H1 (cell line): Measurements from ENCODE around the gene VAMP3. TPM values are rescaled to one million over a fixed set of nuclear protein-coding genes. Genes with fewer than 3 reads are reported as not detected.

Experiments
- CTCF ChIA-PET: fragments of 300-600 bp; sonication (Branson Sonifier 250); formaldehyde crosslinking; loops from one replicate; lab custom pipeline; 2021; ENCODE audit not compliant: partially characterized antibody; lab: Charles Lee
- POLR2A ChIA-PET: fragments of 300-600 bp; sonication (Branson Sonifier 250); formaldehyde crosslinking; loops from one replicate; lab custom pipeline; 2021; ENCODE audit warnings: inconsistent platforms; ENCODE audit not compliant: partially characterized antibody; lab: Charles Lee
- DNase-seq, 2 experiments: peaks; one replicate each; pipeline versions ENCODE4 v3.0.0 to v3.0.0-alpha.2; 2010 to 2022; ENCODE audit warnings: low spot score in 2 of 2, low read depth in 1 of 2, mixed read lengths in 1 of 2
- FAIRE-seq: peaks from 2 replicates; lab custom pipeline; 2011; peaks lifted over from hg19 to GRCh38; lab: Jason Lieb, UNC
- H2AFZ ChIP-seq: 2 replicates; pipeline ENCODE4 v1.8.1; 2012; ENCODE audit warnings: low read length, inconsistent platforms
- H2AK5ac ChIP-seq: 2 replicates; pipeline ENCODE4 v1.6.1; 2013; ENCODE audit warnings: low read depth, low read length
- H2BK120ac ChIP-seq: replicated peaks from 2 replicates; pipeline ENCODE3; 2013; ENCODE audit warnings: low read depth, low read length, inconsistent platforms
- H2BK12ac ChIP-seq: 2 replicates; pipeline ENCODE4 v1.6.1; 2013; ENCODE audit warnings: low read depth, low read length
- H2BK15ac ChIP-seq: 2 replicates; pipeline ENCODE4 v1.6.1; 2013; ENCODE audit warnings: low read length
- H2BK20ac ChIP-seq: 2 replicates; pipeline ENCODE4 v1.6.1; 2013; ENCODE audit warnings: low read length
- H2BK5ac ChIP-seq: 2 replicates; pipeline ENCODE4 v1.6.1; 2013; ENCODE audit warnings: low read depth, low read length
- H3K14ac ChIP-seq: 2 replicates; pipeline ENCODE4 v1.6.1; 2013; ENCODE audit warnings: inconsistent platforms; ENCODE audit not compliant: insufficient read length
- H3K18ac ChIP-seq: 2 replicates; pipeline ENCODE4 v1.6.1; 2013; ENCODE audit warnings: low read length; ENCODE audit errors: extremely low read depth
- H3K23ac ChIP-seq: 2 replicates; pipeline ENCODE4 v1.6.1; 2013; ENCODE audit warnings: inconsistent platforms; ENCODE audit not compliant: insufficient read length
- H3K23me2 ChIP-seq: 2 replicates; pipeline ENCODE4 v1.6.1; 2013; ENCODE audit warnings: low read depth, low read length
- H3K27ac ChIP-seq: 2 replicates; pipeline ENCODE4 v1.6.1; 2011; ENCODE audit warnings: low read depth, low read length, inconsistent platforms
- H3K27me3 ChIP-seq, 4 experiments: replicated peaks in 1 of 4; 1 replicate in 1 of 4; 2 replicates in 3 of 4; pipeline versions ENCODE4 v1.6.1 to v1.8.1; 2011 to 2013; ENCODE audit warnings: low read length in 3 of 4, mild to moderate bottlenecking in 3 of 4, inconsistent platforms in 2 of 4, mixed read lengths in 2 of 4, moderate library complexity in 1 of 4; ENCODE audit not compliant: control insufficient read depth in 3 of 4, insufficient read depth in 3 of 4; ENCODE audit errors: extremely low read depth in 1 of 4
- H3K36me3 ChIP-seq, 4 experiments: 2 replicates each; pipeline versions ENCODE4 v1.6.1 to v1.8.1; 2011 to 2013; ENCODE audit warnings: mild to moderate bottlenecking in 4 of 4, low read length in 3 of 4, moderate library complexity in 2 of 4, control low read depth in 1 of 4, inconsistent platforms in 1 of 4; ENCODE audit not compliant: insufficient read depth in 4 of 4, control insufficient read depth in 2 of 4
- H3K4ac ChIP-seq: replicated peaks from 2 replicates; pipeline ENCODE3; 2013; ENCODE audit warnings: low read length, low read depth, mixed read lengths, inconsistent platforms; ENCODE audit not compliant: insufficient read length
- H3K4me1 ChIP-seq, 4 experiments: replicated peaks in 1 of 4; 1 replicate in 1 of 4; 2 replicates in 3 of 4; pipeline versions ENCODE4 v1.6.1 to v1.8.1; 2011 to 2013; ENCODE audit warnings: low read length in 3 of 4, inconsistent platforms in 2 of 4, mixed read lengths in 1 of 4; ENCODE audit not compliant: insufficient read depth in 4 of 4, control insufficient read depth in 3 of 4
- H3K4me2 ChIP-seq, 2 experiments: 2 replicates each; pipeline versions ENCODE4 v1.6.1 to v1.8.1; 2011 to 2013; ENCODE audit warnings: low read depth in 2 of 2, low read length in 2 of 2, control low read depth in 1 of 2, inconsistent platforms in 1 of 2, mild to moderate bottlenecking in 1 of 2; ENCODE audit not compliant: insufficient read depth in 1 of 2
- H3K4me3 ChIP-seq, 4 experiments: fragments of 200-600, 300-600 bp in 1 of 4; sonication (generic), shearing (Covaris generic), sonication (Bioruptor Twin) in 1 of 4; 2 replicates each; pipeline versions ENCODE4 v1.5.1 to v1.8.1; 2011 to 2016; ENCODE audit warnings: low read length in 4 of 4, low read depth in 3 of 4, control low read depth in 2 of 4, inconsistent platforms in 2 of 4, mild to moderate bottlenecking in 2 of 4, mixed read lengths in 1 of 4, moderate library complexity in 1 of 4; ENCODE audit not compliant: insufficient read depth in 2 of 4; ENCODE audit errors: extremely low read depth in 1 of 4
- H3K56ac ChIP-seq: replicated peaks from 2 replicates; pipeline ENCODE3; 2013; ENCODE audit warnings: low read depth, mild to moderate bottlenecking, mixed read lengths, low read length, inconsistent platforms; ENCODE audit not compliant: insufficient read length
- H3K79me1 ChIP-seq: 2 replicates; pipeline ENCODE4 v1.6.1; 2013; ENCODE audit warnings: low read depth, low read length, control low read depth
- H3K79me2 ChIP-seq, 2 experiments: 2 replicates each; pipeline versions ENCODE4 v1.6.1 to v1.8.1; 2012 to 2013; ENCODE audit warnings: low read length in 2 of 2, mild to moderate bottlenecking in 2 of 2, inconsistent platforms in 1 of 2; ENCODE audit not compliant: insufficient read depth in 2 of 2, control insufficient read depth in 1 of 2
- H3K9ac ChIP-seq, 4 experiments: replicated peaks in 1 of 4; 1 replicate in 1 of 4; 2 replicates in 3 of 4; pipeline versions ENCODE4 v1.6.1 to v1.8.1; 2011 to 2013; ENCODE audit warnings: low read depth in 3 of 4, low read length in 3 of 4, control low read depth in 2 of 4, mild to moderate bottlenecking in 2 of 4, moderate library complexity in 2 of 4, inconsistent platforms in 1 of 4; ENCODE audit errors: extremely low read depth in 1 of 4
- H3K9me3 ChIP-seq, 2 experiments: 2 replicates each; pipeline versions ENCODE4 v1.6.1 to v1.8.1; 2012 to 2013; ENCODE audit warnings: mild to moderate bottlenecking in 2 of 2, moderate library complexity in 2 of 2, control low read depth in 1 of 2, inconsistent platforms in 1 of 2, low read depth in 1 of 2, low read length in 1 of 2, mixed read lengths in 1 of 2; ENCODE audit not compliant: insufficient read depth in 2 of 2
- H4K20me1 ChIP-seq, 2 experiments: replicated peaks in 1 of 2; 2 replicates each; pipeline versions ENCODE3 to v1.8.1; 2011 to 2013; ENCODE audit warnings: inconsistent platforms in 2 of 2, low read length in 2 of 2, mild to moderate bottlenecking in 1 of 2; ENCODE audit not compliant: insufficient read depth in 2 of 2, control insufficient read depth in 1 of 2
- H4K5ac ChIP-seq: 2 replicates; pipeline ENCODE4 v1.6.1; 2013; ENCODE audit warnings: low read length, low read depth, mixed read lengths, inconsistent platforms; ENCODE audit not compliant: insufficient read length
- H4K8ac ChIP-seq: 2 replicates; pipeline ENCODE4 v1.8.0; 2013; ENCODE audit warnings: mild to moderate bottlenecking, moderate library complexity, low read length, inconsistent platforms; ENCODE audit not compliant: insufficient read depth; ENCODE audit errors: extremely low read depth
- H4K91ac ChIP-seq: replicated peaks from 2 replicates; pipeline ENCODE3; 2013; ENCODE audit warnings: low read length, mixed read lengths, inconsistent platforms; ENCODE audit not compliant: insufficient read length
- CBX8 ChIP-seq: fragments of 300-800, 300-1000 bp; sonication (generic); IDR thresholded peaks from 2 replicates; pipeline ENCODE4 v1.7.1; 2016; ENCODE audit warnings: low read depth, low read length, borderline replicate concordance
- CHD2 ChIP-seq: IDR thresholded peaks from 2 replicates; pipeline ENCODE4 v1.6.1; 2012; ENCODE audit warnings: low read length, improper control_type of control experiment
- JUND ChIP-seq: IDR thresholded peaks from 2 replicates; pipeline ENCODE4 v1.6.1; 2011; ENCODE audit warnings: mild to moderate bottlenecking, improper control_type of control experiment, low read length
- NANOG ChIP-seq: IDR thresholded peaks from 2 replicates; pipeline ENCODE4 v1.6.1; 2011; ENCODE audit warnings: low read length, low read depth, mild to moderate bottlenecking, inconsistent platforms; ENCODE audit not compliant: insufficient read depth, poor library complexity, severe bottlenecking
- POLR2A ChIP-seq, 2 experiments: IDR thresholded peaks; 1 replicate in 1 of 2; 2 replicates in 1 of 2; pipeline ENCODE4 v1.6.1; 2011; ENCODE audit warnings: low read depth in 2 of 2, low read length in 2 of 2, mild to moderate bottlenecking in 2 of 2; ENCODE audit errors: control extremely low read depth in 1 of 2
- RFX5 ChIP-seq: IDR thresholded peaks from 2 replicates; pipeline ENCODE4 v1.6.1; 2011; ENCODE audit warnings: low read depth, low read length, improper control_type of control experiment, borderline replicate concordance
- RNF2 ChIP-seq: fragments of 200-900, 300-1000 bp; sonication (generic); IDR thresholded peaks from 2 replicates; pipeline ENCODE4 v1.7.1; 2016; ENCODE audit warnings: borderline replicate concordance, low read depth, mild to moderate bottlenecking, antibody characterized with exemption, low read length; ENCODE audit not compliant: poor library complexity, severe bottlenecking; ENCODE audit errors: missing control alignments
- SIN3A ChIP-seq, 2 experiments: IDR thresholded peaks in 1 of 2; conservative IDR thresholded peaks in 1 of 2; 2 replicates each; pipeline ENCODE4 v1.6.1; 2011 to 2012; ENCODE audit warnings: low read length in 2 of 2, improper control_type of control experiment in 1 of 2, low read depth in 1 of 2, mild to moderate bottlenecking in 1 of 2
- SIRT6 ChIP-seq: IDR thresholded peaks from one replicate; pipeline ENCODE4 v1.7.1; 2012; ENCODE audit warnings: low read length, inconsistent platforms
- SP1 ChIP-seq: IDR thresholded peaks from 2 replicates; pipeline ENCODE4 v1.6.1; 2011; ENCODE audit warnings: low read depth, low read length
- TEAD4 ChIP-seq: IDR thresholded peaks from 2 replicates; pipeline ENCODE4 v1.6.1; 2012; ENCODE audit warnings: low read depth, low read length, inconsistent platforms, mixed read lengths
- YY1 ChIP-seq: IDR thresholded peaks from 2 replicates; pipeline ENCODE4 v1.6.1; 2011; ENCODE audit warnings: low read depth, mild to moderate bottlenecking, low read length
- WGBS, 2 experiments: shearing (Covaris generic) in 1 of 2; methylation state at CpG; one replicate each; pipeline versions ENCODE4 v1.1.6 to v1.1.7; 2013 to 2015; ENCODE audit warnings: low lambda C conversion rate in 2 of 2, mixed read lengths in 2 of 2, inconsistent platforms in 1 of 2, low coverage in 1 of 2, missing lambda C conversion rate in 1 of 2; ENCODE audit not compliant: insufficient replicate concordance in 2 of 2, insufficient coverage in 1 of 2, insufficient read length in 1 of 2; ENCODE audit errors: extremely low coverage in 1 of 2, missing lambda C conversion rate in 1 of 2; 5-methylcytosine and 5-hydroxymethylcytosine counted together
- polyA plus RNA-seq, 7 experiments: library from polyadenylated mRNA; depleted of rRNA in 3 of 7; stranded (reverse) in 5 of 7; unstranded in 2 of 7; fragments of >200 nt in 5 of 7; fragments of 200-250 nt in 2 of 7; gene quantifications; 1 replicate in 5 of 7; 2 replicates in 1 of 7; 4 replicates in 1 of 7; pipeline versions ENCODE4 v1.2.1 to v1.2.3, GENCODE V29; 2011 to 2013; ENCODE audit warnings: missing spikeins in 2 of 7, mixed read lengths in 2 of 7
- total RNA-seq: library from RNA; stranded (reverse); fragmentation: NEBNext Ultra II Directional; extraction: Animal tissue kit (Norgen Biotek cat#: 25700); gene quantifications from 2 replicates; pipeline ENCODE4 v1.2.1, GENCODE V29; 2021

Gene VAMP3
- total and polyA plus RNA-seq, 2 of the 8 experiments (the other 6 are each of a cell fraction or from before 2014, with no cell fraction given): 27.9 to 36.7 TPM

DNA sequence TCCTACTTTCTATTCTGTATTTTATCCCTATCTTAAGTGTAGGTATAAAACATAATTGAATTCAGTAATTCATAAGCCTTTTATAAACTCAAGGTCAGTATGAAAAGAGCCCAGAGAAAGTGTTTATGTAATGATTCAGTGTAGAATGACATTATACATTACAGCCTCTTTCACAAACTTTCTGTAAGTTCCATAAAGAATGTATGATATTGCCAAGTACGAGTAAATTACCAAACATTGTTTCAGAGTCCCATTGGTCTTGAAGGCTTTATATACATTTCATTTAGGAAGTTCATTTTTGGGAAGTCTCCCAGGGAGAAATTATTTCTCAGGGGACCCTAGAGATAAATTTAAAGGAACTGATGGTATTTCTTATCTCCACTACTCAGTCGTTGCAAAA lies 37.8 kb upstream of the VAMP3 start:
- H3K4me3 ChIP-seq: no peak overlapping the region
- no peak overlapping the region for H2AK5ac ChIP-seq
- no peaks in the 10 kb centered on the region for H3K23me2 ChIP-seq
- H3K79me1 ChIP-seq: no peaks in the 10 kb centered on the region
- no peak overlapping the region for H3K18ac ChIP-seq
- no peak overlapping the region for H2AFZ ChIP-seq
- TF ChIP-seq SP1 (no peak), CHD2 (no peak), CBX8 (no peak), POLR2A (IDR thresholded peaks at IDR 0.05; ENCODE audit: control extremely low read depth in 1 of 2, low read depth in 2 of 2, low read length in 2 of 2) (no peak), TEAD4 (no peak), SIN3A (conservative IDR thresholded peaks at IDR 0.05 in 1 of 2, IDR thresholded peaks at IDR 0.05 in 1 of 2; ENCODE audit: low read depth in 1 of 2, low read length in 2 of 2) (no peak), SIRT6 (no peak), NANOG (no peak), YY1 (no peak), JUND (no peak), RNF2 (no peak), RFX5 (no peak)
- no peaks in the 10 kb centered on the region for H3K79me2 ChIP-seq
- H4K5ac ChIP-seq: no peak overlapping the region
- 82% methylated on average over 2 of the region's 2 CpGs; no CpG with 5 or more reads in 1 of the 2 experiments for WGBS, 2 experiments
- H2BK120ac ChIP-seq: no peak overlapping the region
- H3K36me3 ChIP-seq: peaks cover 0 to 4% (median 1%) of the 10 kb centered on the region in 4 experiments; a peak in 3 of 8 replicates
- no peak overlapping the region for H2BK12ac ChIP-seq
- no peak overlapping the region for H3K56ac ChIP-seq
- H3K9ac ChIP-seq: no peak overlapping the region
- no peak overlapping the region for H3K4me2 ChIP-seq
- no peak overlapping the region for H3K23ac ChIP-seq
- ChIA-PET POLR2A (no interaction called here), CTCF (interaction anchor here (2.3 kb wide), 1 partner anchor 19 kb away, joined by 6 read pairs; no protein-coding TSS in a partner anchor)
- no peak overlapping the region for H3K4ac ChIP-seq
- no peak overlapping the region for H3K14ac ChIP-seq
- H4K8ac ChIP-seq: no peak overlapping the region
- no peak overlapping the region for H2BK20ac ChIP-seq
- DNase-seq (no peak), FAIRE-seq (no peak)
- no peak overlapping the region for H4K91ac ChIP-seq
- no peak overlapping the region for H2BK15ac ChIP-seq
- H4K20me1 ChIP-seq: peaks cover 0 to 2% of the 10 kb centered on the region in 2 experiments
- H3K4me1 ChIP-seq: 0 out of 7 replicates have a peak, but pooled peaks cover 0 to 2% (median 0%) of the 10 kb centered on the region in 4 experiments
- H3K27ac ChIP-seq: no peak overlapping the region
- H2BK5ac ChIP-seq: no peak overlapping the region
- H3K27me3 ChIP-seq: no peaks in the 10 kb centered on the region
- H3K9me3 ChIP-seq: no peaks in the 10 kb centered on the region
